Measurements from ENCODE around the gene CDH12.

DNA sequence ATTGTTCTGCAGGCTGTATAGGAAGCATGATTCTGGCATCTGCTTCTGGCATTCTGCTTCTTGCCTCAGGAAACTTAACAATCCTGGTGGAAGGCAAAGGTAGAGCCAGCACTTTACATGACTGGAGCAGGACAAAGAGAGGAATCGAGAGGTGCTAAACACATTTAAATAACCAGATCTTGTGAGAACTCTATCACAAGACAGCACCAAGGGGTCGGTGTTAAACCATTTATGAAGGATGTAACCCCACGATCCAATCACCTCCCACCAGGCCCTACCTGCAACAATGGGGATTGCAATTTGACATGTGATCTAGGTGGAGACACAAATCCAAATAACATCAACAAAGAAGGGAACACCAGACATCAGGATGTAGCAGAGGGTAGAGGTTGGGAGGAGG, 221.5 kb downstream of the CDH12 start:
- TF ChIP-seq, protein P1, sequence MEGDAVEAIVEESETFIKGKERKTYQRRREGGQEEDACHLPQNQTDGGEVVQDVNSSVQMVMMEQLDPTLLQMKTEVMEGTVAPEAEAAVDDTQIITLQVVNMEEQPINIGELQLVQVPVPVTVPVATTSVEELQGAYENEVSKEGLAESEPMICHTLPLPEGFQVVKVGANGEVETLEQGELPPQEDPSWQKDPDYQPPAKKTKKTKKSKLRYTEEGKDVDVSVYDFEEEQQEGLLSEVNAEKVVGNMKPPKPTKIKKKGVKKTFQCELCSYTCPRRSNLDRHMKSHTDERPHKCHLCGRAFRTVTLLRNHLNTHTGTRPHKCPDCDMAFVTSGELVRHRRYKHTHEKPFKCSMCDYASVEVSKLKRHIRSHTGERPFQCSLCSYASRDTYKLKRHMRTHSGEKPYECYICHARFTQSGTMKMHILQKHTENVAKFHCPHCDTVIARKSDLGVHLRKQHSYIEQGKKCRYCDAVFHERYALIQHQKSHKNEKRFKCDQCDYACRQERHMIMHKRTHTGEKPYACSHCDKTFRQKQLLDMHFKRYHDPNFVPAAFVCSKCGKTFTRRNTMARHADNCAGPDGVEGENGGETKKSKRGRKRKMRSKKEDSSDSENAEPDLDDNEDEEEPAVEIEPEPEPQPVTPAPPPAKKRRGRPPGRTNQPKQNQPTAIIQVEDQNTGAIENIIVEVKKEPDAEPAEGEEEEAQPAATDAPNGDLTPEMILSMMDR (IDR thresholded peaks at IDR 0.05; ENCODE audit: insufficient read depth, low read depth, low read length): no peak
- no peak for TF ChIP-seq EZH2 (IDR thresholded peaks at IDR 0.05; ENCODE audit: insufficient read depth, low read length)
